Uterus (tissue), 2 donors: Measurements from ENCODE around the gene EID2B.

ENCODE experiments used
- POLR2A ChIP-seq, 2 donors: fragments of 450-650 bp; IDR thresholded peaks; one replicate each; pipeline ENCODE4 v1.6.1; 2016; ENCODE audit warnings: antibody characterized with exemption in 2 of 2, mild to moderate bottlenecking in 1 of 2, moderate library complexity in 1 of 2
- TF ChIP-seq, protein P1 (sequence below), 4 experiments: fragments of 200-600 bp in 2 of 4; fragments of 450-650 bp in 2 of 4; sonication (generic) in 2 of 4; IDR thresholded peaks; one replicate each; pipeline ENCODE4 v1.5.1; 2016 to 2019; ENCODE audit warnings: antibody characterized with exemption in 4 of 4, mild to moderate bottlenecking in 2 of 4, moderate library complexity in 1 of 4

DNA sequence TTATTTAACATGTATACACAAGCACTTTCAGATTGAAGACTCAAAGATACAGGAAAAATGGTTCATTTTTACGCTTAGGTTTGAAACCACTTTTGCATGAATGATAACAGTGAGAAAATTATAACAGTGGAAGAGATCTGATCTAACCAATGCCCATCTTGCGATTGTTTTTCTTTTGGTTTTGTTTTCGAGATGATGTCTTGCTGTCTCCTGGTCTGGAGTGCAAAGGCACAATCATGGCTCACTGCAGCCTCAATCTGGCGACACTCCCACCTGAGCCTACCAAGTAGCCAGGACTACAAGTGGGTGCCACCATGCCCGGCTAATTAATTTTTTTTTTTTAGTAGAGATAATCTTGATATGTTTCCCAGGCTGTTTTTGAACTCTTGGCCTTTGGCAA lies 17.5 kb upstream of the EID2B start:
- no peak for TF ChIP-seq POLR2A (IDR thresholded peaks at IDR 0.05)
- TF ChIP-seq, protein P1, sequence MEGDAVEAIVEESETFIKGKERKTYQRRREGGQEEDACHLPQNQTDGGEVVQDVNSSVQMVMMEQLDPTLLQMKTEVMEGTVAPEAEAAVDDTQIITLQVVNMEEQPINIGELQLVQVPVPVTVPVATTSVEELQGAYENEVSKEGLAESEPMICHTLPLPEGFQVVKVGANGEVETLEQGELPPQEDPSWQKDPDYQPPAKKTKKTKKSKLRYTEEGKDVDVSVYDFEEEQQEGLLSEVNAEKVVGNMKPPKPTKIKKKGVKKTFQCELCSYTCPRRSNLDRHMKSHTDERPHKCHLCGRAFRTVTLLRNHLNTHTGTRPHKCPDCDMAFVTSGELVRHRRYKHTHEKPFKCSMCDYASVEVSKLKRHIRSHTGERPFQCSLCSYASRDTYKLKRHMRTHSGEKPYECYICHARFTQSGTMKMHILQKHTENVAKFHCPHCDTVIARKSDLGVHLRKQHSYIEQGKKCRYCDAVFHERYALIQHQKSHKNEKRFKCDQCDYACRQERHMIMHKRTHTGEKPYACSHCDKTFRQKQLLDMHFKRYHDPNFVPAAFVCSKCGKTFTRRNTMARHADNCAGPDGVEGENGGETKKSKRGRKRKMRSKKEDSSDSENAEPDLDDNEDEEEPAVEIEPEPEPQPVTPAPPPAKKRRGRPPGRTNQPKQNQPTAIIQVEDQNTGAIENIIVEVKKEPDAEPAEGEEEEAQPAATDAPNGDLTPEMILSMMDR (IDR thresholded peaks at IDR 0.05), result no peak
